HG03135 (cell line): Measurements from ENCODE around the gene INTS1.

Source experiments
- ATAC-seq: cut with Tn5 transposase; IDR thresholded peaks from one replicate; pipeline ENCODE4 v1.9.1; 2021; ENCODE audit warnings: mild to moderate bottlenecking, moderate library complexity; ENCODE audit not compliant: unreplicated experiment

Gene INTS1, protein sequence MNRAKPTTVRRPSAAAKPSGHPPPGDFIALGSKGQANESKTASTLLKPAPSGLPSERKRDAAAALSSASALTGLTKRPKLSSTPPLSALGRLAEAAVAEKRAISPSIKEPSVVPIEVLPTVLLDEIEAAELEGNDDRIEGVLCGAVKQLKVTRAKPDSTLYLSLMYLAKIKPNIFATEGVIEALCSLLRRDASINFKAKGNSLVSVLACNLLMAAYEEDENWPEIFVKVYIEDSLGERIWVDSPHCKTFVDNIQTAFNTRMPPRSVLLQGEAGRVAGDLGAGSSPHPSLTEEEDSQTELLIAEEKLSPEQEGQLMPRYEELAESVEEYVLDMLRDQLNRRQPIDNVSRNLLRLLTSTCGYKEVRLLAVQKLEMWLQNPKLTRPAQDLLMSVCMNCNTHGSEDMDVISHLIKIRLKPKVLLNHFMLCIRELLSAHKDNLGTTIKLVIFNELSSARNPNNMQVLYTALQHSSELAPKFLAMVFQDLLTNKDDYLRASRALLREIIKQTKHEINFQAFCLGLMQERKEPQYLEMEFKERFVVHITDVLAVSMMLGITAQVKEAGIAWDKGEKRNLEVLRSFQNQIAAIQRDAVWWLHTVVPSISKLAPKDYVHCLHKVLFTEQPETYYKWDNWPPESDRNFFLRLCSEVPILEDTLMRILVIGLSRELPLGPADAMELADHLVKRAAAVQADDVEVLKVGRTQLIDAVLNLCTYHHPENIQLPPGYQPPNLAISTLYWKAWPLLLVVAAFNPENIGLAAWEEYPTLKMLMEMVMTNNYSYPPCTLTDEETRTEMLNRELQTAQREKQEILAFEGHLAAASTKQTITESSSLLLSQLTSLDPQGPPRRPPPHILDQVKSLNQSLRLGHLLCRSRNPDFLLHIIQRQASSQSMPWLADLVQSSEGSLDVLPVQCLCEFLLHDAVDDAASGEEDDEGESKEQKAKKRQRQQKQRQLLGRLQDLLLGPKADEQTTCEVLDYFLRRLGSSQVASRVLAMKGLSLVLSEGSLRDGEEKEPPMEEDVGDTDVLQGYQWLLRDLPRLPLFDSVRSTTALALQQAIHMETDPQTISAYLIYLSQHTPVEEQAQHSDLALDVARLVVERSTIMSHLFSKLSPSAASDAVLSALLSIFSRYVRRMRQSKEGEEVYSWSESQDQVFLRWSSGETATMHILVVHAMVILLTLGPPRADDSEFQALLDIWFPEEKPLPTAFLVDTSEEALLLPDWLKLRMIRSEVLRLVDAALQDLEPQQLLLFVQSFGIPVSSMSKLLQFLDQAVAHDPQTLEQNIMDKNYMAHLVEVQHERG (N-terminal part only)

DNA sequence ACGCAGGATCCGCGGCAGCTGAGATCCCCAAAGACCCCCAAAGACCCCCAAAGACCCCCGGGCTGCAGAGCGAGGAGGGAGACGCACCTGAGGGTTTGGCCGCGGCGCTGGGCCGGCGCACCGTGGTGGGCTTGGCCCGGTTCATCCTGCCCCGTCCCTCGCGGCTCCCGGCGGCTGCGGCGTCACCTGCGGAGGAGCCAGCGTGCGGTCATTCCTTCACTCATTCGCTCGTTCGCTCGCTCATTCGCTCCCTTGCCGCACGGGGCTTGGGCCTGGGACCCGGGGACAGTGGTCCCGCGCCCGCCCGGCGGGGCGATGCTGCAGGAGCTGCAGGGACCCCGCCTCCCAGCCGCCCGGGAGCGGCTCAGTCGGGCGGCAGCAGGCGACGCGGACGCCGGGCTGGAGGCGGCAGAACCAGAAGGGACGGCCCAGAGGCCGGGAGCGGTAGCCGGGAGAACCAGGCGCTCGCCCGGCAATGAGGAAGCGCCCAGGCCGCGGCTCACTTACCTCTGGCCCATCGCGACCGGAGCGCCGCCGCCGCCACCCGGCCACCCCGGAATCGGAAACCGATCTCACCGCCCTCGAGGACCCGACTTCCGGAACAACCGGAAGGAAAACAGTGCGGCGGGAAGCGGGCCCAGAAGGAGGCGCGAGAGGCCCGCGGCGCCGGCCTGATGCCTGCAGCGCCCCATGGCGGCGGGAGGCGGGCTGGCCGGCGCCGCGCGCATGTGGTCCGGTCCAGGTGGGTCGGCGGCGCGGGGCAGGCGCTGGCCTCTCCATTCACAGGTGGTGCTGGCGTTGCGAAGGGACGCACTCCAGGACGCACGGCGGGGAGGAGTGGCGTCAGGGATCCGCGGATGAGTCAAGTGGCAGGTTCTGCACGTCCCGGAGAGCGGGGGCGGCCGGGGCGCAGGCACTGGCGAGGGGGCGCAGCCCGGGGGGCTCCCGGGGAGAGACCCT, at the start of gene INTS1:
Gene INTS1 (minus strand): TSS at position 574 of the 960 bp plus-strand sequence. CDS start 429 bp downstream, at position 145.
- ATAC-seq, result peak; percentile 80

DNA sequence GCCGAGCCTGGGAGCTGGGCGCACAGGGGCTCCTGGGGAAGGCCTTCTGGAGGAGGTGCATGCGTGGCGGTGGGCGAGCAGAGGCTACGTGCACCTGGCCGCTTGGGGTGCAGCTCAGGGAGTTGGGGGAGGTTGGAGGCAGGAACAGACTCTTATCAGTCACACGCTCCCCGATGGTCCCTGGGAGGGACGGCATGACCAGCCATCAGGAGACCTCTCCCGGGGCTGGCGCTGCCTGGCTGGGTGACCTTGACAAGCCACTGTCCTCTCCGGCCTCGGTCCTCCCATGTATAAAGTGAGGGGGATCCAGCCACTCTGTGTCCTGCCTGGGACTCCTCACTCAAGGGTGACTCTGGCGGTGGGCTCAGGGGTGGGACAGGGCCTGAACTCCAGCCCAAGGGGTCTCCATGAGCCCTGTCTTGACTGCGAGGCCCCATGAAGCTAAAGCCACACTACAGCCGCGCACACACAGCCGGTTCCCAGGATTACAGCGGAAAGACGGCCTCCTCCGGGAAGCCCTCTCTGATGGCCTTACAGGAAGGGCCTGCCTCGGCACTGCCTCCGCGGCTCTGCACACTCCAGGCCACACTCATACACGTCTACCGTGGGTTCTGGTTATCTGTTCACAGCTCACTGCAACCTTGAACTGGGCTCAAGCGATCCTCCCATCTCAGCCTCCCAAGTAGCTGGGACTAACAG, 49.5 kb upstream of the INTS1 start:
- no peak for ATAC-seq

DNA sequence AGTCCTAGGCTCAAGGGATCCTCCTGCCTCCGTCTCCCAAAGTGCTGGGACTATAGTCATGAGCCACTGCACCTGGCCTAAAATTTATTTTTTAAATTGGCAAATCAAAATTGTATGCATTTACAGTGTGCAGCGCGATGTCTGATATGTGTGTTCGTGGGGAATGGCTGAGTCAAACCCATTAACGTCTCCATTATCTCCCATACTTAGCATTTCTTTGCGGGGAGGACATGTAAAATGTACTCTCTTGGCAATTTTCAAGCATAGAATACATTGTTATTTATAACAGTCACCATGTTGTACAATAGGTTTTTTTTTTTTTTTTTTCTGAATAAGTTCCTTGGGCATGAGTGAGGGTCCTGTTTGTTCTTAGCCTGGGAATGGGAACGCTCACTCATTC, 48.0 kb upstream of the INTS1 start:
- ATAC-seq, result no peak

GRCh38 chr7:1550846-1551155, 46.6 kb upstream of the INTS1 start:
- no peak for ATAC-seq

DNA sequence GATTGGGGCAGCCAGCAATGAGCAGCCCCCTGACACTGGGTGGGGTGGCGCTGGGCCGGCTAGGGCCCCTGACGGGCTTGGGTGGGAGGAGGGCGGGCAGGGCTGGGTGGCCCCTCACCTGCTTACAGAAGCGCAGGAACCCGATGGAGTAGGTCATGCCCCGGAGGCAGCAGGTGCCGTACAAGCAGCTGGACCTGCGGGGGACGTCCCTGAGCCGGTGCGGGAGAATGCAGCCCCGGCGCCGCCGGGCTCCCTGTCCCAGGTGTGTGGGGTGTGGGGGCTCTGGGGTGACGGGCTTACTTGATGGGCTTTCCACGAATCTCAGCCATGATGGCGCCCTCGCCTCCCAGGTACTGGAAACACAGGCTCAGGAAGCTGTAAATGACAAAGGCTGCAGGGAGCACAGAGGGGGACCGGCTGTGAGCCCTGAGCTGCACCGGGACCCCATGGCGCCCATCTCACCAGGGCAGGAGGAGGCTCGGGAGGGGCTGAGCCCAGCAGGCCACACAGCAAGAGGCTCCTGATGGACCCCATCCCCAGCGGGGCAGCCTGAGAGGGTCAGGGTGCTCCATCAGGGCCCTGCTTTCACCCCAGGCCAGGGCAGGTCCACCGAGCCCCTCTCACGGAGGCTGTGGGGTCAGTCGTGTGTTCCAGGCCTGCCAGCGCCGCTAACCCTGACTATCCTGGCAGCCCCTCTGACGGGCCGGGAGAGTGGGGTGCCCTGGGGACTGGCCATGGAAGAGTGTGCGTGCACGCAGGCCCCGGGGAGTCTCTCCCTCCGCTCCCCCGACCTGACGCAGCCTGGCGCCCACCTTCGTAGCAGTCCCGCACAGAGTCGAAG, 46.0 kb upstream of the INTS1 start:
- ATAC-seq, result no peak

DNA sequence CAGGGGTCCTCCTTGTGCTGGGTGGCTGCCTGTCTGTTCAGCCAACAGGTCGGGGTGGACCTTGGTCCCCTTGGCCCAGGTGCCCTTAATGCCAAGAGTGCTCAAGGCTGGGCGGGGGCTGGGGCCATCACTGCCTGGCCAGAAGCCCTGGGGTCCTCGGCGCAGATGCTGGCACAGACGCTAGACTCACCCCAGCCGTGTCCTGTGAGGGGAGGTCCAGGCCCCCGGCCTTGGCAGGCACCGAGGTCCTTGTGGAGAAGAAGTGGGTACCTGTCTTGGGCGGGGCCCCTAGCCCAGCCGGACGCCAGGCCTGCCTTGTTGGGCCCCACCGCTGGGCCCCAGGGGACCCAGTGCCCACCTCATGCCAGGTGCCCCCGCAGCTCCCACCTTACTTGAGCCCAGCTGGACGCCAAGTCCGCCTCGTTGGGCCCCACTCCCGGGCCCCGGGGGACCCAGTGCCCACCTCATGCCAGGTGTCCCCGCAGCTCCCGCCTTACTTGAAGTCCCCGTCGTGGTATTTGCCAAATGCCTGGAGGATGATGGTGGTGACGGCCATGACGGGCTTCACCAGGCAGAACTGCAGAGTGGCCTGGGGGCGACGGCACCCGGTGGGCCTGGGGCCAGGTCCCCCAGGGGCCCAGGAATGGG, 45.3 kb upstream of the INTS1 start:
- ATAC-seq, result no peak

GRCh38 chr7:1548944-1549343, 44.8 kb upstream of the INTS1 start:
- ATAC-seq, result no peak

GRCh38 chr7:1548438-1548831, 44.2 kb upstream of the INTS1 start:
- ATAC-seq, result no peak

- no peak for ATAC-seq
These were observed 43.7 kb upstream of the INTS1 start for GRCh38 chr7:1547777-1548437.

DNA sequence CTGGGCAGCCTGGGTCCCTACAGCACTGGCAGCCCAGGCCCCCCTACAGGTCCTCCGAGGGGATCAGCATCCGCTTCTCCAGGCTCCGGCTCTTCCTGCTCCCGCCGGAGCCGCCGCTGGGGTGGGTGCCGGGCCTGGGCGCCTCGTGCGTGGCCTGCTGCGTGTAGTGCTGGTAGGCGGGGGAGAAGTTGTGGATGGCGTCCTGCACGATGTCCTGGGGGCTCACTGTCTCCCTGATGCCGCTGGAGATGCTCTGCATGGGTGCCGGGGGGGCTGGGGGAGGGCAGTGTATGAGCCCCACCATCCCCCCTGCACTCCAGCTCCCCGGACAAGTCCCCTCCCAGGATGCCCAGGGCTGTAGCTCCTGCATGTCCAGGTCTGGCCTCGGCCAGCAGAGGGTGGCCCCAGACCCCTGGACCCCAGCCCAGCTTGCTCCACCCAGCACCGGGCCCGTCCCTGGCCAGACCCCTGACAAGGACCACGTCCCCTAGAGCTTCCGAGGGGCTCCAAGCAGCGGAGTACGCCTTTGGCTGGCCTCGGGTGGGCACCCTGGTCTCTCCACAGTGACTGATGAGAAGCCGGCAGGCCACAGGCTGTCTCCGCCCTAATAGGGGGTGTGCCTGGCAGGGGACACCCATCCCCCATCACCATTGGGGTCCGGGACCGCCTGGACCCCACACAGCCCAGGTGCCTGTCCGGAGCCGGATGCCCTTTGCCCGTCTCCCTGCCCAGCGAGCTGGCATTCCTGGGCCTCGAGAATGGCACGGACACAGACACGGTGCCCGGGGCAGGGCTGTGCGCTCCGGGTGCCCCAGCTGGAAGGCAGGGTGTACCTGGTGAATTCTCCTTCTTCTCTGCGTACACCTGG, 43.0 kb upstream of the INTS1 start:
- no peak for ATAC-seq

DNA sequence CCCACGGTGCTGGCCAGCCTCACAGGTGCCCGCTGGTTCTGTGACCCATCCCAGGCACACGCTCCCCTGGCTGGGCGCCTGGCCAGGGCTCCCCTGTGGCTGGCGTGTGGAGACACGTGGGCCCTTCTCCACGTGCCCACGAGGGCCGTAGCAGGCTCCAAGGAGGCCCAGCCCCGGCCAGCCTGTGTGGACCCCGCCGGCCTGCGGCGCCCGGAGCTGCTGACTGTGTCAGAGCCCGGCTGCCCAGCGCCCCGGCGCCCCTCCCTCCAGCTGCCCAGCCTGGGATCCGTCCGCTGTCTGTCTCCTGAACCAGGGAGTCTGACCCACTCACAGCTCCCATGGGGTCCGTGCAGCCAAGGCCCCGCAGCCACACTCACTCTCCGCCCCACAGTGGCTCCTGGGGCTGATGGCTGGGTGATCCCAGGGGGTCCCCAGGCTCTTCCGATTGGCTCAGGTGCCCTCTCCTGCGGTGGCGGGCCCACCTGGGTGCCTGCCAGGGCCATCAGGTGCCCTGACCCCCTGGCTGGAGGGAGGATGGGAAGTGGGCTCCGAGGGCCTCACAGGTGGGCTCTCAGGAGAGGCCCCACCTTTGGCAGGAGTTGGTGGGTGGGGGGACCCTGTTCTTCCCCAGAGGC, 42.2 kb upstream of the INTS1 start:
- no peak for ATAC-seq

DNA sequence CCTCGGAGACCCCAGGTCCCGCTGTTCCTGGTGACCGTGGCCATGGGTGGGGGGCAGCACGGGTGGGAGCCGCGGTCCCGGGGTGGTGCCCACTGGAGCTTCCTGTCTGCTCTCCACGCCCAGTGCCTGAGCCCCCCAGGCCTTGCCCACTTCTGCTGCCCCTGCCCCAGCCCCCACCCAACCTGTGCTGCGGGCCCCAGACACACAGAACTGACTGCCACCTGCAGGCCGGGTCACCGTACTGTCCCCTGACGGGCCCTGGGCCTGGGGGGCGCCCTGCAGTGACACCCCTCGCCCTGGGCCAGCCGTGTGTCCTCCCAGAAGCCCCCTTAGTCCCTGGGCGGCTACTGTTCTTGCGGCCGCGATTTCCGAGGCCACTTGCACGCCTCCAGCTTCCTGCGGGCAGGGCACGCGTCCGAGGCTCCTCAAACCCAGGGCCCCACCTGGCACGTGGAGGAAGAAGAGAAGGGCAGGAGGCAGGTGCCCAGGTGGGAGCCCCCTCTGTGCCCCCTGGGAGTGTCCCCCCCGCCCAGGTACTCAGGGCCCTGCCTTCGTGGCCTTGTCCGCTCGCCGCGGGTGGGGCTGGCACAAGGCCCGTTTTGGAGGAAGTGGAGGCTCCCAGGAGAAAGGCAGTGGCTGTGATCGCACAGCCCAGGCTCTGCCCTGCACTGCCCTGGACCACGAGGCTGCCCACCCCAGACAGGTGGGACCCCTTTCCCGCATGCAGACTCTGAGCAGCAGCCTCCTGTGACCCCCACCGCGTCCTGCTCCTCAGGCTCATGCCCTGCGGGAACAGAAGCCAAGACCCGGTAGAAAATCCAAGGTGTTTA, 41.4 kb upstream of the INTS1 start:
- no peak for ATAC-seq

DNA sequence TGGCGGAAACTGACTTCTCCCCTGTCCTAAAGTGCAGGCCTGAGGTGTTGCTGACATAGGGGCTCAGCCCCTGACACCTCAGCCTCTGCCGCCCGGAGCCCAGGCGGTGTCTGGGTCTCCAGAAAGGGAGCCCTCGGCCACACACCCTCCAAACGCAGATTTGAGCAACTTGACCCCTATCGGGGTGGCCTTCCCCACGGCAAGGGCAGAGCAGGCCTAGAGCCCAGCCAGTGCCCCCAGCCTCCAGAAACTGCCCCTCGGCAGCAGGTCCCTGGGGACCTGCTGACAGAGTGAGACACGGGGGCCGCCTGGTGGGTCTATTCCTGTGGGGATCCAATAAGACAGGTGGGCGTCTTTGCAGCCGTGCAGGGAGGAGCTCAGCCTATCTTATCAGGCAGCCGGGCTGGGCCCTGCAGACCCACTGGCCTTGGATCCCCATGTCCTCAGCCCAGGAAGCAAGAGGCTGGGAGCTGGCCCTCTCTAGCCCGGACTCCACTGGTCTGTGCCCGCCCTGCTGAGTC, 40.8 kb upstream of the INTS1 start:
- no peak for ATAC-seq

DNA sequence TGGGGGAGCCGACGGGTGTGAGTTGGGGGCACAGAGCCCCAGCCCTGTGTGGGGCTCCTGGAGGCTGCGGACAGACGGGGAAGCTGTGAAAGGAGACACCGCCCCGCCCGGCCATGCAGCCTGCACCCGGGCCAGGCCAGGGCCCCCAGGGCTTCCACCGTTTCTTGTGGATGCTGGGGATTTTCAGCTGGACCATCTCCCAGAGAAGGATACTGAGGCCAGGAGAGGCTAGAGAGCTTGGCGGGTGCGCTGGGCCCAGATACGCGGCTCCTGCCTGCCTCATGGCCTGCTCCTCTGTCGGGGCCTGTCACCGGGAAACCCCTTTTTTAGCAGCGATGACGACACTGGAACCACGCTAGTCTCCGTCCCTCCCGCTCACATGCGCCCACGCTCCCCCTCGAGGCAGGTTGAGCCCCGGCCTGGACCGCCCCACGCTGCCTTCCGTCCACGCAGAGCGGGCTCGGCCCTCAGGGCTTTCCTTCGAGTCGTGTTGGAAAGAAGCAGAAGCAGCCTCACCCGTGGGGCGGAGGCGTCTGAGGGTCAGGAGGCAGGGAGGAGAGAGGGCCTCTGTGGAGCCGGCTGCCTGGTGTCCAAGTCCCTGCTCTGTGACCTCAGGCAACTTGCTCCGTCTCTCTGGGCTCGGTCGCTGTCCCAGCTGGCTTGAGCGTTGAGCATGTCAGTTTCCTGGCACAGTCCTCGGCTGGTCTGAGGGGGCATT, 40.1 kb upstream of the INTS1 start:
- no peak for ATAC-seq

DNA sequence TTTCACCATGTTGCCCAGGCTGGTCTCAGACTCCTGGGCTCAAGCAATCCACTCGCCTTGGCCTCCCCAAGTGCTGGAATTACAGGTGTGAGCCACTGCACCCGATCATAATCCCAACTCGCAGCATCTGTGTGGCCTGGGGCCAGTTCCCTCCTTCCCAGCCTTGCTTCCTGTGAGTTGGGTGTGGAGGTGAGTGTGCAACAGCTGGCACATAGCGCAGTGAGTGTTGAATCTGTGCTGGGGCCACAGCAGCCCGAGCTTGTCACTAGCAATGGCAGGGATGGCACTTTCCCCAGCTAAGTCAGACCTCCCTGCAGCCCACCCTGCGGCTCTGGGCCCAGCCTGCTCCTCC, 39.6 kb upstream of the INTS1 start:
- ATAC-seq, result no peak
